Measurements from ENCODE around the gene B9D1.
"Not testable (repeated sequence)": the region's sequence is repeated elsewhere in the genome, so short reads cannot be mapped to it uniquely, and the experiment has no call there.

The B9D1 gene

DNA sequence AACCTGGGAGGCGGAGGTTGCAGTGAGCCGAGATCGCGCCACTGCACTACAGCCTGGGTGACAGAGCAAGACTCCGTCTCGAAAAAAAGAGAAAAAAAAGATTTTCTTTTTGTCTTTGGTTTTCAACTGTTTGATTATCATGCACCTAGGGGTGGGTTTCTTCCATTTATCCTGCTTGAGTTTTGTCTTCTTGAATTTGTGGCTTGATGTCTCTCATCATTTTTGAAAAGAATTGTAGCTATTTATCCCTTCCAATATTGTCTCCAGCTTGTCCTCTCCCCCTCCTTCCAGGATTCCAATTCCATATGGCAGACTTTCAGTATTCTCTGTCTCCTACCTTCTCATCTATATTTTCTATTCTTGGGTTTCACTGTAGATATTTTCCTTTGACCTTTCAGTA lies 7.8 kb downstream of the B9D1 start:
- no peak overlapping the region for H2AFZ ChIP-seq (ENCODE audit: low read length, unreplicated experiment)
- no peak overlapping the region for H3K27ac ChIP-seq (ENCODE audit: low read depth, low read length)
- no peak overlapping the region for H3K4me3 ChIP-seq (ENCODE audit: low read depth, low read length)

DNA sequence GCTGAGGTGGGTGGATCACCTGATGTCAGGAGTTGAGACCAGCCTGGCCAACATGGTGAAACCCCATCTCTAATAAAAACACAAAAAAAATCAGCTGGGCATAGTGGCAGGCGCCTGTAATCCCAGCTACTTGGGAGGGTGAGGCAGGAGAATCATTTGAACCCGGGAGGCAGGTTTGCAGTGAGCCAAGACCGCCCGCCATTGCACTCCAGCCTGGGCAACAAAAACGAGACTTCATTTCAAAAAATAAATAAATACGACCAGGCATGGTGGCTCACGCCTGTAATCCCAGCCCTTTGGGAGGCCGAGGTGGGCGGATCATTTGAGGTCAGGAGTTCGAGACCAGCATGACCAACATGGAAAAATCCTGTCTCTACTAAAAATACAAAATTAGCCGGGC lies 9.1 kb downstream of the B9D1 start:
- H3K4me1 ChIP-seq (ENCODE audit: control insufficient read depth, insufficient read depth, low read length, unreplicated experiment); H3K36me3 ChIP-seq (ENCODE audit: insufficient read depth, low read length); H3K79me2 ChIP-seq (ENCODE audit: control insufficient read depth, insufficient read depth, low read length, unreplicated experiment); H3K27me3 ChIP-seq (ENCODE audit: insufficient read depth, low read length); H3K27ac ChIP-seq (ENCODE audit: low read depth, low read length); H2AFZ ChIP-seq (ENCODE audit: low read length, unreplicated experiment); H3K4me3 ChIP-seq (ENCODE audit: low read depth, low read length): not testable (repeated sequence)

More for the DNA sequence above, 7.8 kb downstream of the B9D1 start:
- Histone ChIP-seq H3K79me2 (ENCODE audit: control insufficient read depth, insufficient read depth, low read length, unreplicated experiment) (no peaks in the 10 kb centered on the region), H3K27me3 (ENCODE audit: insufficient read depth, low read length) (no peaks in the 10 kb centered on the region), H3K36me3 (ENCODE audit: insufficient read depth, low read length) (peaks cover 2% of the 10 kb centered on the region; the same call in 1 of the 2 replicates), H3K4me1 (ENCODE audit: control insufficient read depth, insufficient read depth, low read length, unreplicated experiment) (peaks cover 5% of the 10 kb centered on the region)

DNA sequence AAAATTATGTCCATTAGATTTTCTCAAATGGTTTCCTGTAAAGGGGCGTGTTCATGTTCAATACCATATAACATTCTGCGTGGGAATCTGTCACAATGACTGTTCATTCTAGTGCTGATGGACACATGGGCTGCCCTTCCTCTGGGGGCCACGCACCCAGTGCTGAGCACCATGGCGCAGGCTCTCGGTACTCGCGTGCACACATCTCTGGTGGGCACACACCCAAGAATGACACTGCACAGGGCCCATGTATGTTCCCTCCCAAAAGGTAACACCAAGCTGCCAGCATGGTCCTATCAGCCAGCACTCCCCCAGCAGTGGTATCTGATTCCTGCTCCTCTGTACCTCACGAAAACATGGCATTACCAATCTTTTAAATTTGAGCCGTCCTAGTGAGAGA lies 13.7 kb downstream of the B9D1 start:
- no peak overlapping the region for H2AFZ ChIP-seq (ENCODE audit: low read length, unreplicated experiment)
- no peak overlapping the region for H3K27ac ChIP-seq (ENCODE audit: low read depth, low read length)
- H3K36me3 ChIP-seq (ENCODE audit: insufficient read depth, low read length), result no peaks in the 10 kb centered on the region
- peaks cover 29% of the 10 kb centered on the region for H3K4me1 ChIP-seq (ENCODE audit: control insufficient read depth, insufficient read depth, low read length, unreplicated experiment)
- no peak overlapping the region for H3K4me3 ChIP-seq (ENCODE audit: low read depth, low read length)
- no peaks in the 10 kb centered on the region for H3K79me2 ChIP-seq (ENCODE audit: control insufficient read depth, insufficient read depth, low read length, unreplicated experiment)
- H3K27me3 ChIP-seq (ENCODE audit: insufficient read depth, low read length), result no peaks in the 10 kb centered on the region

DNA sequence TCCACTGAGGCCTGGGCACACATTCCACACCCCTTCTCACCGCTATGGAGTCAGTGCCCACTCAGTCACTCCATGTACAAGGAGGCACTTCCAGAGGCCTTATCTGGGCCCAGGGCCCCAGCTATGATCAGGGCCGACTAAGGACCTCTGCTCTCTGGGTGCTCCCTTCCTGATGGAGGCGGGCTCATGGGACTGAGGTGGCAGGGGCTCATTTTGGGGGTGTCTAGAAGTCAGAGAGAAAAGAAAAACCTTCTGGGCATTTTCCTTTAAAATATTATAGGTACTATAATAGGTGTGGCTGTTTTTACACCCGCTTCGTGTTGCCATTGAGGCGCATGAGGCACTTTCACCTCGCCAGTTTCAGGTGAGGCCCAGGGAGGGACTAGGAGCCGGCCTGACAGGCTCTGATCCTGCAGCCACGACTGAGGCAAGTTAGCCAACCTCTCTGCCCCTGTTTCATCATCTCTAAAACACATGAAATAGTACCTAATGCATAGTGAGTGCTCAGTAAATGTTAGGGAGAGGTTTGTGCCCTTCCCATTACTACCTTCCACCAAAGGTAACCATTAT lies 14.4 kb downstream of the B9D1 start:
- H2AFZ ChIP-seq (ENCODE audit: low read length, unreplicated experiment), result no peak overlapping the region
- no peaks in the 10 kb centered on the region for H3K27me3 ChIP-seq (ENCODE audit: insufficient read depth, low read length)
- H3K27ac ChIP-seq (ENCODE audit: low read depth, low read length), result no peak overlapping the region
- peaks cover 29% of the 10 kb centered on the region for H3K4me1 ChIP-seq (ENCODE audit: control insufficient read depth, insufficient read depth, low read length, unreplicated experiment)
- no peak overlapping the region for H3K4me3 ChIP-seq (ENCODE audit: low read depth, low read length)
- H3K36me3 ChIP-seq (ENCODE audit: insufficient read depth, low read length), result no peaks in the 10 kb centered on the region
- no peaks in the 10 kb centered on the region for H3K79me2 ChIP-seq (ENCODE audit: control insufficient read depth, insufficient read depth, low read length, unreplicated experiment)

DNA sequence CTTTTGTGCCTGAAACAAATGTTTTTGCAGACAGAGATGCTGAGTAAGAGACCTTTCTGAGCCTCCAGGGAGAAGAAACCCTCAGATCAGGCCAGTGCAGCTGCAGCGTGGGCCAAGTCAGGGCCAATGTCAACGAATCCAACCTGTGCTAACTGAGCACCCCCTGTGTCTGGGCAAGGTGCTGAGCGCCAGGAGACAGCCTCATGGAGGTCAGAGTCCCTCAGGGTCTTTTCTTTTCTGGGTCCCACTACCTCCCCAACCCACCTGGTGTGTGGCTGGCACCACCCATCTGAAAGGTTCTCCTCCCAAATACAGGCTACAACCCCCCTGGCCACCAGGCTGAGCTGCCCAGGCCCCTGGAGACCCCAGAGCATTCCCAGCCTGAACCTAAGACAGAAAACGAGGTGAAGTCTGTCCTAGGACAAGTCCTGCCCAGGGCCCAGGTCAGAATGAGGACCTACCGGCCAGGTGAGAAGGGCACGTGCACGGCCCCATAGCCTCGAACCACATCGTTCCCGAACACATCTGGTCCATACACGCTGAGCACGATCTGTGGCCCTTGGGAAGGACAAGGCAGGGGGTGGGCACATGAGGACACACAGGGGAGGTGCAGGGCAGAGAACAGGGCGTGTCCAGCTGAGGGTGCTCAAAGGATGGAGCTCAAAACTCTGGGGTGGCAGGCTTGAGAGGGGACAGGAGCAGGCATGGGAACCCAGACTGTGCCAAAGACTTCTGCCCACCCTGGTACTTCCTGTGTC lies 15.0 kb downstream of the B9D1 start:
- 0 out of 2 replicates have a peak overlapping the region, but pooled peaks have one; percentile 3 for H3K4me3 ChIP-seq (ENCODE audit: low read depth, low read length)
- H3K79me2 ChIP-seq (ENCODE audit: control insufficient read depth, insufficient read depth, low read length, unreplicated experiment), result no peaks in the 10 kb centered on the region
- peaks cover 29% of the 10 kb centered on the region for H3K4me1 ChIP-seq (ENCODE audit: control insufficient read depth, insufficient read depth, low read length, unreplicated experiment)
- H2AFZ ChIP-seq (ENCODE audit: low read length, unreplicated experiment), result no peak overlapping the region
- H3K27ac ChIP-seq (ENCODE audit: low read depth, low read length), result peak overlapping the region; percentile 58
- no peaks in the 10 kb centered on the region for H3K36me3 ChIP-seq (ENCODE audit: insufficient read depth, low read length)
- H3K27me3 ChIP-seq (ENCODE audit: insufficient read depth, low read length), result no peaks in the 10 kb centered on the region

DNA sequence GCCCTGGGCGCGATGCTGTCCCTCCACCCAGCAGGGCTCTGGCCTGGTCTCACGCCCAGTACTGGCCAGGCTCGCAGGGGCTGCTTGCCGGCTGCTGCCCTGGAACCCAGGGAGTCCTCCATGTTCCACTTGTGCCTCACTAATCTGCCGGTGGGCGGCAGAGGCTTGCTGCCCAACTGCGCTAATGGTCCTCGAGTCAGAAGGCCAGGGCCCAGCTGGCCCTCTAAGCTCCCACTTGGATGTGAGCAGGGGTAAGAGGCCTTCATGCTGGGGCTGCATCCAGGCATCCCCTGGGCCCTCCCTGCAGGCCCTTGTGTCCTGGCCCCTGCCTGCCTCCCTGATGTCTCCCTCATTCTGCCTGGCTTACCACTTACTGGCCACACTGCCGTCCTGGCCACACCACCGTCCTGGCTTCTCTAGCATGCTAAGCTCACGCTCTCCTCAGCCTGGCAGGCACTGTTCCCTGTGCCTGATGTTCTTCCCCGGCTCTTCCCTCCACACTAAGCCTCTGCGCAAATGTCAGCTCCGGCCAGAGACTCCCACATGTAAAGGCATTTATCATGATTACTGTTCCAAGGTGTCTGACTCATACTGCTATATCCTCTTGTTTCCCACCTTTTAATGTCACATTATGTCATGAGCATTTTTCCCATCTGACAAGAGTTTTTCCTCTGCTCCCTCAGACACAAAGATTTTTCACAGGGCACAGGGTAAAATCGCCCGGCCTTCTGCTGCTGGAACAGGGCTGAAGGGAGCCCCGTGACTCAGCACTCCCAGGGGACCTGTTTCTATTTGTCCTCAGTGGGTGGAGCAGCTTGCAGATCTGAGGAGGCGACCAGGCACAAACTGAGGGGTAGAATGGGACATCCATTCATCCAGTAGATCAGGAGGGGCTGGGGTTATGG lies 15.9 kb downstream of the B9D1 start:
- peaks cover 29% of the 10 kb centered on the region for H3K4me1 ChIP-seq (ENCODE audit: control insufficient read depth, insufficient read depth, low read length, unreplicated experiment)
- H3K27ac ChIP-seq (ENCODE audit: low read depth, low read length), result peak overlapping the region; percentile 58
- no peaks in the 10 kb centered on the region for H3K27me3 ChIP-seq (ENCODE audit: insufficient read depth, low read length)
- H3K79me2 ChIP-seq (ENCODE audit: control insufficient read depth, insufficient read depth, low read length, unreplicated experiment), result no peaks in the 10 kb centered on the region
- no peak overlapping the region for H2AFZ ChIP-seq (ENCODE audit: low read length, unreplicated experiment)
- H3K36me3 ChIP-seq (ENCODE audit: insufficient read depth, low read length), result no peaks in the 10 kb centered on the region
- 0 out of 2 replicates have a peak overlapping the region, but pooled peaks have one; percentile 3 for H3K4me3 ChIP-seq (ENCODE audit: low read depth, low read length)

DNA sequence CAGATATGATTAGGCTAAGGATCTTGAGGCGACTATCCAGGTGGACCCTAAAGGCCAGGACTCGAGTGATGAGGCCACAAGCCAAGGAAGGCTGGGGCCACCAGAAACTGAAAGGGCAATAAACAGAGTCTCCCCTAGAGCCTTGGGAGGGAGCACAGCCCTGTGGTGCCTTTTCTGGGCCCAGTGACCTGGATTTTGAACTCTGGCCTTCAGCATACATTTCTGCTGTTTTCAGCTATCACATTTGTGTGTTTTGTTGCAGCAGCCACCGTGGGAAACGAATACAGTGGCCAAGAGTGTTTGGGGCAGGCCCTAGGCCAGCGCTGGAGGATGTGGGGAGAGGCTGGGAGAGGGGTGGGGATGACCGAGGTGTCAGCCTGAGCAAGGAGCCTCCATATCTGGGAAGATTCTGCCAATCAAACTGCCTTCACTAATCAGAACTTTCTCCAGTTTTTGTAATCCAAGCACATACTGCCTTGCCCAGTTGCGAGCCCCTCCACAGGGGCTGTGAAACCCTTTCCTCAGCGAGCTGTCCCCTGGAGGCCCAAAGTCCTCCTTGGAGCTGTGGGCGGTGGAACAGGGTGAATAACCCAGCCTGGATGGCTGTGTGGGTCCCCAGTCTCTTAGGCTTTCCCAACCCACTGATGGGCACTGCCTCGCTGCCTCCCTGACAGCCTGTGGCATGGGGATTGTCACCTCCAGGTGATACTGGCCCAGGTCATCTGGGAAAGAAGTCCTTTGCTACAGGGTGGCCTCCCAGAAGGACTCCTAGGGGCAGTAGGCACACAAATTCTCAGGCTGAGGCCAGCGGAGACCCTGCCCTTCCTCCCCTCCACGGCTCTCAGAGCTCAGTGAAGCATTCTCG lies 16.8 kb downstream of the B9D1 start:
- Histone ChIP-seq H3K36me3 (ENCODE audit: insufficient read depth, low read length) (no peaks in the 10 kb centered on the region), H3K4me1 (ENCODE audit: control insufficient read depth, insufficient read depth, low read length, unreplicated experiment) (peaks cover 29% of the 10 kb centered on the region), H3K27ac (ENCODE audit: low read depth, low read length) (peak overlapping the region; percentile 58), H2AFZ (ENCODE audit: low read length, unreplicated experiment) (no peak overlapping the region), H3K79me2 (ENCODE audit: control insufficient read depth, insufficient read depth, low read length, unreplicated experiment) (no peaks in the 10 kb centered on the region), H3K4me3 (ENCODE audit: low read depth, low read length) (no peak overlapping the region), H3K27me3 (ENCODE audit: insufficient read depth, low read length) (no peaks in the 10 kb centered on the region)

DNA sequence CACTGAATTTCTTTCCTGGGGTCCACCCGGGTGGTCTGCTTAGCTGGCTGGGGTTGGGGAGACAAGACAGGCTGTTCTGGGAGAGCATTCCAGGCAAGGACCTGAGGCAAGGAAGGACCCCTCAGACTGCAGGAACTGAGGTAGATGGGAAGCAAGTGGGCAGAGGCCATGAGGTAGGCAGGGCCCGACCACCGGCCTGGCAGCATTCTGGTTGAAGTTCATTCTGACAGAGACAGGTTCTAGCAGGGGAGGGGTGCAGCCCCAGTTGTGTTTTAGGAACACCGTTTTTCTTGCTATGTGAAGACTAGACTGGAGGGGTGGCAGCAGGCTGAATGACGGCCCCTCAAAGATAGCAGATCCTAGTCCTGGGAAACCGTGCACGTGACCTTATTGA lies 17.5 kb downstream of the B9D1 start:
- Histone ChIP-seq H3K4me1 (ENCODE audit: control insufficient read depth, insufficient read depth, low read length, unreplicated experiment) (peaks cover 29% of the 10 kb centered on the region), H3K36me3 (ENCODE audit: insufficient read depth, low read length) (no peaks in the 10 kb centered on the region), H2AFZ (ENCODE audit: low read length, unreplicated experiment) (no peak overlapping the region), H3K4me3 (ENCODE audit: low read depth, low read length) (no peak overlapping the region), H3K27me3 (ENCODE audit: insufficient read depth, low read length) (no peaks in the 10 kb centered on the region), H3K79me2 (ENCODE audit: control insufficient read depth, insufficient read depth, low read length, unreplicated experiment) (no peaks in the 10 kb centered on the region), H3K27ac (ENCODE audit: low read depth, low read length) (no peak overlapping the region)

DNA sequence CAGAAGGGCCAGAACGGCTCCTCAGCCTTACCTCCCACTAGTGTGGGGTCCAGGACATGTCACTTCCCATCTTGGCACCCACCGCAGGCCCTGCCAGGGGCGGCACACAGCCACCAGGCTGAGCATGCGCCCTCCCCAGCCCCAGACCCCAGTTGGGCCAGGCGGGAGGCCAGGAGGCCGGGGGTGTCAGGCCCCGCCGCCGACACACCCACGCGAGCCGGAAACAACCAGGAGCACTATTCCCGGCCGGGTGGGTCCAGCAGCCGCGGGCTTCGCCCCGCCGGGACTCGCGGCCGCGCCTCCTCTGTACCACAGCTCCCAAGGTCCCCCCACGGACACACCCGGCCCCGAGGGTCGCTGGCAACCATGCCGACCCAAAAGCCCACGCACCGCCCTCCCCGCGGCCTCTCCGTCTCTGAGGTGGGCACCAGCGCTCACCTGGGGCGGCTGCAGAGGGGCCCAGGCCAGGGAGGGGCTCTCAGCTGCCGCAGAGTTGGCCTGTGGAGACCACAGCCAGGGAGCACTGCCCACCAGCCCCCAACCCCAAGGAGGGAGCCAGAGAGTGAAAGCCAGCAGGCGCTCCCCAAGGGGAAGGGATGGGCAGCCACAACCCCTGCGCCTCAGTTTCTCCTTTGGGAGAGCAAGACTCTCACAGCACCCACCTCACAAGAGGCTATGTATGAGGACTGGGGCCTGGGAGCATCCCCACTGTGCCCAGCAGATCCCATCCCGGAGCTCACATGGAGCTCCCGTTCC lies 18.0 kb downstream of the B9D1 start:
- Histone ChIP-seq H3K4me3 (ENCODE audit: low read depth, low read length) (no peak overlapping the region), H3K36me3 (ENCODE audit: insufficient read depth, low read length) (no peaks in the 10 kb centered on the region), H2AFZ (ENCODE audit: low read length, unreplicated experiment) (no peak overlapping the region), H3K79me2 (ENCODE audit: control insufficient read depth, insufficient read depth, low read length, unreplicated experiment) (no peaks in the 10 kb centered on the region), H3K4me1 (ENCODE audit: control insufficient read depth, insufficient read depth, low read length, unreplicated experiment) (peaks cover 29% of the 10 kb centered on the region), H3K27me3 (ENCODE audit: insufficient read depth, low read length) (no peaks in the 10 kb centered on the region), H3K27ac (ENCODE audit: low read depth, low read length) (no peak overlapping the region)
